OCI-LY7 (cell line): ENCODE results near the gene WTAP. TPM values are rescaled to one million over a fixed set of nuclear protein-coding genes. Genes with fewer than 3 reads are reported as not detected.
"Not testable (repeated sequence)": the region's sequence is repeated elsewhere in the genome, so short reads cannot be mapped to it uniquely, and the experiment has no call there.

Experiments
- BruUV-seq: library from RNA; stranded (reverse); fragments of 400-500 nt; replicated peaks from 2 replicates; lab custom pipeline; 2021; lab: Mats Ljungman, UMichigan
- CTCF ChIA-PET: fragments of 300-600 bp; sonication (Branson Sonifier 250); formaldehyde crosslinking; loops from one replicate; lab custom pipeline; 2022; ENCODE audit warnings: antibody characterized with exemption; ENCODE audit not compliant: unreplicated experiment; lab: Charles Lee
- POLR2A ChIA-PET: fragments of 300-600 bp; sonication (Branson Sonifier 250); formaldehyde crosslinking; loops from one replicate; lab custom pipeline; 2022; ENCODE audit warnings: antibody characterized with exemption; lab: Charles Lee
- DNase-seq: peaks from one replicate; pipeline ENCODE4 v3.0.0-alpha.2; 2015; ENCODE audit warnings: low spot score
- H2AFZ ChIP-seq: fragments of 200-600 bp; sonication (generic), shearing (Covaris generic); 2 replicates; pipeline ENCODE4 v1.6.1; 2014; ENCODE audit warnings: mild to moderate bottlenecking, antibody characterized with exemption, low read length, moderate library complexity
- H3K27ac ChIP-seq: fragments of 200-600 bp; sonication (generic); 2 replicates; pipeline ENCODE4 v1.5.1; 2014; ENCODE audit warnings: mixed run types, low read depth, mild to moderate bottlenecking, moderate library complexity, low read length, inconsistent platforms; ENCODE audit not compliant: poor library complexity, severe bottlenecking
- H3K36me3 ChIP-seq: fragments of 200-600 bp; sonication (generic); 2 replicates; pipeline ENCODE4 v1.6.1; 2014; ENCODE audit warnings: mild to moderate bottlenecking, antibody characterized with exemption, low read length, moderate library complexity, mixed read lengths; ENCODE audit not compliant: insufficient read depth
- H3K4me1 ChIP-seq: fragments of 200-600 bp; sonication (generic); 2 replicates; pipeline ENCODE4 v1.5.1; 2014; ENCODE audit warnings: mild to moderate bottlenecking, low read length; ENCODE audit not compliant: insufficient read depth, poor library complexity, severe bottlenecking
- H3K4me2 ChIP-seq: fragments of 200-600 bp; sonication (generic); 2 replicates; pipeline ENCODE4 v1.6.1; 2014; ENCODE audit warnings: mild to moderate bottlenecking, low read length
- H3K4me3 ChIP-seq: fragments of 200-600 bp; sonication (generic); 2 replicates; pipeline ENCODE4 v1.5.1; 2014; ENCODE audit warnings: mild to moderate bottlenecking, low read depth, low read length; ENCODE audit not compliant: poor library complexity, severe bottlenecking
- H3K79me2 ChIP-seq: fragments of 200-600 bp; sonication (generic); 2 replicates; pipeline ENCODE4 v1.6.1; 2016; ENCODE audit warnings: low read depth, mild to moderate bottlenecking, low read length, moderate library complexity, mixed read lengths; ENCODE audit not compliant: insufficient read depth
- H3K9me2 ChIP-seq: fragments of 200-600 bp; sonication (generic); 2 replicates; pipeline ENCODE4 v1.6.1; 2016; ENCODE audit warnings: mild to moderate bottlenecking, low read length, mixed read lengths; ENCODE audit not compliant: insufficient read depth
- H3K9me3 ChIP-seq: fragments of 200-600 bp; sonication (generic); 2 replicates; pipeline ENCODE4 v1.6.1; 2014; ENCODE audit warnings: mild to moderate bottlenecking, mixed run types, low read length, mixed read lengths
- H4K20me1 ChIP-seq: fragments of 200-600 bp; sonication (generic); 2 replicates; pipeline ENCODE4 v1.6.1; 2014; ENCODE audit warnings: mild to moderate bottlenecking, antibody characterized with exemption, low read length, moderate library complexity, mixed read lengths; ENCODE audit not compliant: insufficient read depth
- EZH2phosphoT487 ChIP-seq: fragments of 200-600 bp; sonication (generic); IDR thresholded peaks from 2 replicates; pipeline ENCODE4 v1.6.1; 2018; ENCODE audit warnings: low read depth, borderline replicate concordance, mild to moderate bottlenecking, mixed run types, antibody characterized with exemption, low read length, moderate library complexity, mixed read lengths
- intact Hi-C: fragments of 100-400 bp; cut with micrococcal nuclease; formaldehyde crosslinking; loops from one replicate; pipeline ENCODE4 v1.10.0; 2022; ENCODE audit not compliant: unreplicated experiment
- total RNA-seq, 2 experiments: library from RNA; depleted of rRNA in 1 of 2; stranded (reverse); fragments of >200 nt in 1 of 2; shearing (Covaris generic) in 1 of 2; gene quantifications; 2 replicates each; pipeline ENCODE4 v1.2.3, GENCODE V29; 2014 to 2022
- TF ChIP-seq, protein P1 (sequence below): fragments of 200-600 bp; sonication (generic); conservative IDR thresholded peaks from 2 replicates; pipeline ENCODE4 v1.5.1; 2014; ENCODE audit warnings: mild to moderate bottlenecking, antibody characterized with exemption, low read length, moderate library complexity, mixed read lengths

Gene WTAP
- total RNA-seq, 2 experiments from 2014 or later = 99.3 to 115 TPM

DNA sequence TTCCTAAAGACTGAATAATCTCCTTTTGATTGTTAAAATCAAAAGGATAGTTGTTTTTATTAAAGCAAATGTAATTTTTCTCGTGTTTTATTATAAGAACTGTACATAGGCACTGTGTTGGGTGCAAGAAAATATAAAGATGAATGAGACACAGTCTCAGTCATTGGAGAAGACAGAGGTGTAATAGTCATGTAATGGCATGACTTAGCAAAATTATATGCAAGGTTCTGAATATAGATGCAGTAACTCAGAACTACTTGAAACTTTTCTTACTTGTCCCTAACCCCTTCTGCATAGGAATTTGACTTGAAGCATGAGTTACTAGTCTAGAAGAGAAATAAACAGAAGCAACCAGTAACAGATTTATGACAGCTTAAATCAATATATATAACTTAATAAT, 14.9 kb downstream of the WTAP start:
- Histone ChIP-seq H3K9me3 (no peaks in the 10 kb centered on the region), H3K4me1 (peaks cover 6% of the 10 kb centered on the region), H3K79me2 (peaks cover 86% of the 10 kb centered on the region), H3K36me3 (peaks cover 99% of the 10 kb centered on the region), H2AFZ (no peak overlapping the region), H4K20me1 (peaks cover 17% of the 10 kb centered on the region; the same call in 1 of the 2 replicates), H3K9me2 (no peaks in the 10 kb centered on the region), H3K27ac (no peak overlapping the region), H3K4me3 (no peak overlapping the region), H3K4me2 (no peak overlapping the region)
- TF ChIP-seq, protein P1, sequence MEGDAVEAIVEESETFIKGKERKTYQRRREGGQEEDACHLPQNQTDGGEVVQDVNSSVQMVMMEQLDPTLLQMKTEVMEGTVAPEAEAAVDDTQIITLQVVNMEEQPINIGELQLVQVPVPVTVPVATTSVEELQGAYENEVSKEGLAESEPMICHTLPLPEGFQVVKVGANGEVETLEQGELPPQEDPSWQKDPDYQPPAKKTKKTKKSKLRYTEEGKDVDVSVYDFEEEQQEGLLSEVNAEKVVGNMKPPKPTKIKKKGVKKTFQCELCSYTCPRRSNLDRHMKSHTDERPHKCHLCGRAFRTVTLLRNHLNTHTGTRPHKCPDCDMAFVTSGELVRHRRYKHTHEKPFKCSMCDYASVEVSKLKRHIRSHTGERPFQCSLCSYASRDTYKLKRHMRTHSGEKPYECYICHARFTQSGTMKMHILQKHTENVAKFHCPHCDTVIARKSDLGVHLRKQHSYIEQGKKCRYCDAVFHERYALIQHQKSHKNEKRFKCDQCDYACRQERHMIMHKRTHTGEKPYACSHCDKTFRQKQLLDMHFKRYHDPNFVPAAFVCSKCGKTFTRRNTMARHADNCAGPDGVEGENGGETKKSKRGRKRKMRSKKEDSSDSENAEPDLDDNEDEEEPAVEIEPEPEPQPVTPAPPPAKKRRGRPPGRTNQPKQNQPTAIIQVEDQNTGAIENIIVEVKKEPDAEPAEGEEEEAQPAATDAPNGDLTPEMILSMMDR = no peak
- no peak for TF ChIP-seq EZH2phosphoT487
- POLR2A ChIA-PET = interaction anchor here (0.6 to 1.4 kb wide), 3 partner anchors 9 to 165 kb away, joined by 3 to 4 read pairs (median 3); partner anchors contain the start of gene WTAP
- CTCF ChIA-PET = no interaction called here
- BruUV-seq = no TSS peak
- intact Hi-C loops = no loop called here
- DNase-seq = no peak

- POLR2A ChIA-PET = interaction anchor here (0.6 to 1.6 kb wide), 3 partner anchors 11 to 724 kb away, joined by 3 to 6 read pairs (median 4); no protein-coding TSS in a partner anchor
Measured at GRCh38 chr6:159745081-159745480, 17.8 kb downstream of the WTAP start.

GRCh38 chr6:159746759-159747158, 19.5 kb downstream of the WTAP start:
- ChIA-PET POLR2A (interaction anchor here (0.7 to 1.6 kb wide), 4 partner anchors 9 to 711 kb away, joined by 3 to 10 read pairs (median 4); no protein-coding TSS in a partner anchor), CTCF (no interaction called here)
- H4K20me1 ChIP-seq = peaks cover 12% of the 10 kb centered on the region; the same call in 1 of the 2 replicates
- no peak overlapping the region for H3K4me2 ChIP-seq
- intact Hi-C loops = no loop called here
- BruUV-seq = no TSS peak
- no peak overlapping the region for H3K4me3 ChIP-seq
- no peak for DNase-seq
- H2AFZ ChIP-seq = no peak overlapping the region
- no peaks in the 10 kb centered on the region for H3K9me2 ChIP-seq
- H3K9me3 ChIP-seq = no peaks in the 10 kb centered on the region
- peaks cover 100% of the 10 kb centered on the region for H3K36me3 ChIP-seq
- H3K4me1 ChIP-seq = no peaks in the 10 kb centered on the region
- H3K27ac ChIP-seq = no peak overlapping the region
- no peak for TF ChIP-seq EZH2phosphoT487
- TF ChIP-seq, protein P1 = no peak
- H3K79me2 ChIP-seq = peaks cover 57% of the 10 kb centered on the region; the same call in 1 of the 2 replicates

More at GRCh38 chr6:159745081-159745480, 17.8 kb downstream of the WTAP start:
- peaks cover 65% of the 10 kb centered on the region; the same call in 1 of the 2 replicates for H3K79me2 ChIP-seq
- peaks cover 9% of the 10 kb centered on the region; the same call in 1 of the 2 replicates for H4K20me1 ChIP-seq
- H3K4me1 ChIP-seq = no peaks in the 10 kb centered on the region
- no peak for TF ChIP-seq EZH2phosphoT487
- TF ChIP-seq, protein P1 = no peak
- no peaks in the 10 kb centered on the region for H3K9me3 ChIP-seq
- no peak overlapping the region for H3K27ac ChIP-seq
- H3K9me2 ChIP-seq = no peaks in the 10 kb centered on the region
- H3K4me2 ChIP-seq = no peak overlapping the region
- DNase-seq = no peak
- peaks cover 100% of the 10 kb centered on the region for H3K36me3 ChIP-seq
- intact Hi-C loops = no loop called here
- no peak overlapping the region for H3K4me3 ChIP-seq
- CTCF ChIA-PET = no interaction called here
- no TSS peak for BruUV-seq
- H2AFZ ChIP-seq = no peak overlapping the region

DNA sequence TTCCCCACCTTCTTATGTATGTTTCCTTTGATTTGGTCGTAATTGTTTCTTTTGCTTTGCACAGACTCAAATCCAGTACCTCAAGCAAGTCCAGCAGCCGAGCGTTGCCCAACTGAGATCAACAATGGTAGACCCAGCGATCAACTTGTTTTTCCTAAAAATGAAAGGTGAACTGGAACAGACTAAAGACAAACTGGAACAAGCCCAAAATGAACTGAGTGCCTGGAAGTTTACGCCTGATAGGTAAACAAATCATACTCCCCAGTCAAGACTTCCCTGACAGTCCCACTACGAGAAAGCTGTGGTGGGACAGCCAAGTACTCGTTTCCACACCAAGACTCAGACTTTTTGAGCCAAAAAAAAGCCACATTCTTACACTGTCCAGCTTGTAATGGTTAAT, 20.8 kb downstream of the WTAP start:
- H3K9me3 ChIP-seq, H3K4me2 ChIP-seq, H3K9me2 ChIP-seq, H2AFZ ChIP-seq, DNase-seq, BruUV-seq, CTCF ChIA-PET, intact Hi-C loops, H3K27ac ChIP-seq, H3K4me3 ChIP-seq, H3K4me1 ChIP-seq: not testable (repeated sequence)
- Histone ChIP-seq H3K36me3 (peaks cover 100% of the 10 kb centered on the region), H4K20me1 (peaks cover 12% of the 10 kb centered on the region; the same call in 1 of the 2 replicates), H3K79me2 (peaks cover 45% of the 10 kb centered on the region; the same call in 1 of the 2 replicates)
- POLR2A ChIA-PET = interaction anchor here (0.6 to 1.6 kb wide), 2 partner anchors 10 to 43 kb away, joined by 3 to 10 read pairs; no protein-coding TSS in a partner anchor
